ENCODE data around the gene KCNA2.

DNA sequence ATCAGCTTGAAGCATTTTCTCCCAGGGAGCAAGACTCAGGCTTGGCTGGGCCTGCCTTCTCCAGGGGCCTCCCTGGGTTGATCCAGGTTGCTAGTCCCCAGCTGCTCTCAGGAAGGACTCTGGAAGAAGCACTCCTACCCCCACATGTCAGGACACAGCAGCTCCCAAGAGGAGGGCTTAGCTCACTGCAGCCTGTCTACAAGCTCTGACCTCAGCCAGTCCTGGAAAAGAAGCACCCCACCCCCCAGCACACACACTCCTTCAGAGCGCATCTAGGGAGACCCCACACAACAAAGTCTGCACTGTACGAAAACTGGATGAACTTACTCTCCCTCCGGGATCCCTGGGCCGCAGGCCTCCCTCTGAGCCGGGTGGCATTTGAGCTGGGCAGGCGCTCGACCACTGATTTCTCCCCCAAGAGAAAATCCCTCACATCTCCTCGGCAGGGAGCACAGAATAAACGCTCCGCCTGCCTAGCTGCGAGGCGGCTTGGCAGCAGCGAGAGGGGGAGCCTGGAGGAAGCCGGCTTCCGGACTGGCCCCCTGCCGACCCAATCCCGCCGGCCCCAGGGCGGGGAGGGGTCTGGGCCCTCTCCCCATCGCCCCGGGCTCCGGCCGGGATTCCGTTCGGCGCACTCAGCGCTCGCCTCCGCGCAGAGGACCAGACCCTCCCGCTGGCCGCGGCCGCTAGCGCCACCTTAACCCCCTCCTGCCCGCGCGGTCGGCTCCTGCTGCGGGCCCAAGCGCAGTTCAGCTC is at the start of gene KCNA2:
- TF ChIP-seq, protein P1, sequence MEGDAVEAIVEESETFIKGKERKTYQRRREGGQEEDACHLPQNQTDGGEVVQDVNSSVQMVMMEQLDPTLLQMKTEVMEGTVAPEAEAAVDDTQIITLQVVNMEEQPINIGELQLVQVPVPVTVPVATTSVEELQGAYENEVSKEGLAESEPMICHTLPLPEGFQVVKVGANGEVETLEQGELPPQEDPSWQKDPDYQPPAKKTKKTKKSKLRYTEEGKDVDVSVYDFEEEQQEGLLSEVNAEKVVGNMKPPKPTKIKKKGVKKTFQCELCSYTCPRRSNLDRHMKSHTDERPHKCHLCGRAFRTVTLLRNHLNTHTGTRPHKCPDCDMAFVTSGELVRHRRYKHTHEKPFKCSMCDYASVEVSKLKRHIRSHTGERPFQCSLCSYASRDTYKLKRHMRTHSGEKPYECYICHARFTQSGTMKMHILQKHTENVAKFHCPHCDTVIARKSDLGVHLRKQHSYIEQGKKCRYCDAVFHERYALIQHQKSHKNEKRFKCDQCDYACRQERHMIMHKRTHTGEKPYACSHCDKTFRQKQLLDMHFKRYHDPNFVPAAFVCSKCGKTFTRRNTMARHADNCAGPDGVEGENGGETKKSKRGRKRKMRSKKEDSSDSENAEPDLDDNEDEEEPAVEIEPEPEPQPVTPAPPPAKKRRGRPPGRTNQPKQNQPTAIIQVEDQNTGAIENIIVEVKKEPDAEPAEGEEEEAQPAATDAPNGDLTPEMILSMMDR (IDR thresholded peaks at IDR 0.05) = no peak
- no peak for TF ChIP-seq POLR2AphosphoS5 (IDR thresholded peaks at IDR 0.05; ENCODE audit: low read depth, low read length)
- TF ChIP-seq, protein P2, sequence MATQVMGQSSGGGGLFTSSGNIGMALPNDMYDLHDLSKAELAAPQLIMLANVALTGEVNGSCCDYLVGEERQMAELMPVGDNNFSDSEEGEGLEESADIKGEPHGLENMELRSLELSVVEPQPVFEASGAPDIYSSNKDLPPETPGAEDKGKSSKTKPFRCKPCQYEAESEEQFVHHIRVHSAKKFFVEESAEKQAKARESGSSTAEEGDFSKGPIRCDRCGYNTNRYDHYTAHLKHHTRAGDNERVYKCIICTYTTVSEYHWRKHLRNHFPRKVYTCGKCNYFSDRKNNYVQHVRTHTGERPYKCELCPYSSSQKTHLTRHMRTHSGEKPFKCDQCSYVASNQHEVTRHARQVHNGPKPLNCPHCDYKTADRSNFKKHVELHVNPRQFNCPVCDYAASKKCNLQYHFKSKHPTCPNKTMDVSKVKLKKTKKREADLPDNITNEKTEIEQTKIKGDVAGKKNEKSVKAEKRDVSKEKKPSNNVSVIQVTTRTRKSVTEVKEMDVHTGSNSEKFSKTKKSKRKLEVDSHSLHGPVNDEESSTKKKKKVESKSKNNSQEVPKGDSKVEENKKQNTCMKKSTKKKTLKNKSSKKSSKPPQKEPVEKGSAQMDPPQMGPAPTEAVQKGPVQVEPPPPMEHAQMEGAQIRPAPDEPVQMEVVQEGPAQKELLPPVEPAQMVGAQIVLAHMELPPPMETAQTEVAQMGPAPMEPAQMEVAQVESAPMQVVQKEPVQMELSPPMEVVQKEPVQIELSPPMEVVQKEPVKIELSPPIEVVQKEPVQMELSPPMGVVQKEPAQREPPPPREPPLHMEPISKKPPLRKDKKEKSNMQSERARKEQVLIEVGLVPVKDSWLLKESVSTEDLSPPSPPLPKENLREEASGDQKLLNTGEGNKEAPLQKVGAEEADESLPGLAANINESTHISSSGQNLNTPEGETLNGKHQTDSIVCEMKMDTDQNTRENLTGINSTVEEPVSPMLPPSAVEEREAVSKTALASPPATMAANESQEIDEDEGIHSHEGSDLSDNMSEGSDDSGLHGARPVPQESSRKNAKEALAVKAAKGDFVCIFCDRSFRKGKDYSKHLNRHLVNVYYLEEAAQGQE (IDR thresholded peaks at IDR 0.05; ENCODE audit: insufficient read depth in 1 of 2, low read depth in 2 of 2, low read length in 1 of 2) = no peak
- no peak for TF ChIP-seq SIN3A (IDR thresholded peaks at IDR 0.05; ENCODE audit: borderline replicate concordance, insufficient read depth, low read depth, low read length)

Data from Panc1 (cell line).